ENCODE measurements around the gene THSD4. TPM values are rescaled to one million over a fixed set of nuclear protein-coding genes. Genes with fewer than 3 reads are reported as not detected.

The THSD4 gene
- total RNA-seq, 1 experiment from 2014 or later = 29.0 TPM

- intact Hi-C loops (cut with micrococcal nuclease) = no loop called here
- ChIA-PET CTCF (no interaction called here), POLR2A (ENCODE audit: unreplicated experiment) (no interaction called here)
- TF ChIP-seq EZH2phosphoT487 (IDR thresholded peaks at IDR 0.05; ENCODE audit: borderline replicate concordance, low read length) (no peak), EZH2 (IDR thresholded peaks at IDR 0.05; ENCODE audit: low read length, unreplicated experiment) (no peak)
- no peaks in the 10 kb centered on the region for H3K9me2 ChIP-seq (replicated peaks; ENCODE audit: low read length)
- H4K20me1 ChIP-seq (ENCODE audit: low read length) = no peaks in the 10 kb centered on the region
- DNase-seq (no peak), ATAC-seq (no peak)
- H3K4me3 ChIP-seq (ENCODE audit: low read length) = no peak overlapping the region
- no peaks in the 10 kb centered on the region for H3K27me3 ChIP-seq (ENCODE audit: low read length)
- H3K9ac ChIP-seq (ENCODE audit: low read length) = no peak overlapping the region
- no peak overlapping the region for H3K27ac ChIP-seq (ENCODE audit: low read length)
- peaks cover 22% of the 10 kb centered on the region; the same call in 1 of the 2 replicates for H3K36me3 ChIP-seq (ENCODE audit: low read depth, low read length)
- no peaks in the 10 kb centered on the region for H3F3A ChIP-seq (ENCODE audit: low read length, unreplicated experiment)
- H3K9me3 ChIP-seq (ENCODE audit: low read length) = no peaks in the 10 kb centered on the region
- no peak overlapping the region for H2AFZ ChIP-seq (ENCODE audit: low read length)
- BruUV-seq (replicated peaks) = no TSS peak
- H3K4me1 ChIP-seq (ENCODE audit: insufficient read depth, low read length) = peaks cover 18% of the 10 kb centered on the region
- H3K79me2 ChIP-seq (ENCODE audit: low read length) = peaks cover 51% of the 10 kb centered on the region
- no peak overlapping the region for H3K4me2 ChIP-seq (ENCODE audit: low read length)
These were observed 24.0 kb downstream of the THSD4 start for GRCh38 chr15:71139241-71139640.

DNA sequence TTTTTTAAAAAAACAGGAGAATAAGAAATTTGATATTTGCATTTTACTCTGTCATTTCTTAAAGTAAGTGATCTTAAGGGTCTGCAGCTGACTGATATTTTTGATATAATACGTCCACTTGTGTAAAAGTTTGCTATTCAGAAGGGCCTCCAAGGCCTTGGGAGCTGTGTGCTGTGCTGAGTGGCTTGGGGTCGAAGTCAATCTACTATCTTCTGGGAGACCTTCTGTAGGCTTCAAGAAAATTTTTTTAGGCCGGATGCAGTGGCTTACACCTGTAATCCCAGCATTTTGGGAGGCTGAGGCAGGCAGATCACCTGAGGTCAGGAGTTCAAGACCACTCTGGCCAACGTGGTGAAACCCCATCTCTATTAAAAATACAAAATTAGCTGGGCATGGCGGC is 26.3 kb downstream of the THSD4 start:
- ChIA-PET POLR2A (ENCODE audit: unreplicated experiment) (no interaction called here), CTCF (no interaction called here)
- intact Hi-C loops (cut with micrococcal nuclease) = no loop called here
- no peak overlapping the region for H3K27ac ChIP-seq (ENCODE audit: low read length)
- H3F3A ChIP-seq (ENCODE audit: low read length, unreplicated experiment) = no peaks in the 10 kb centered on the region
- H3K4me2 ChIP-seq (ENCODE audit: low read length) = no peak overlapping the region
- peaks cover 38% of the 10 kb centered on the region for H3K79me2 ChIP-seq (ENCODE audit: low read length)
- no TSS peak for BruUV-seq (replicated peaks)
- ATAC-seq (no peak), DNase-seq (no peak)
- no peak overlapping the region for H3K9ac ChIP-seq (ENCODE audit: low read length)
- H2AFZ ChIP-seq (ENCODE audit: low read length) = no peak overlapping the region
- H3K36me3 ChIP-seq (ENCODE audit: low read depth, low read length) = peaks cover 26% of the 10 kb centered on the region; the same call in 1 of the 2 replicates
- H4K20me1 ChIP-seq (ENCODE audit: low read length) = no peaks in the 10 kb centered on the region
- H3K27me3 ChIP-seq (ENCODE audit: low read length) = no peaks in the 10 kb centered on the region
- no peaks in the 10 kb centered on the region for H3K9me2 ChIP-seq (replicated peaks; ENCODE audit: low read length)
- H3K4me1 ChIP-seq (ENCODE audit: insufficient read depth, low read length) = peaks cover 22% of the 10 kb centered on the region
- H3K9me3 ChIP-seq (ENCODE audit: low read length) = no peaks in the 10 kb centered on the region
- H3K4me3 ChIP-seq (ENCODE audit: low read length) = no peak overlapping the region
- TF ChIP-seq EZH2 (IDR thresholded peaks at IDR 0.05; ENCODE audit: low read length, unreplicated experiment) (no peak), CTCF (conservative IDR thresholded peaks at IDR 0.05; ENCODE audit: low read depth, low read length) (no peak), EZH2phosphoT487 (IDR thresholded peaks at IDR 0.05; ENCODE audit: borderline replicate concordance, low read length) (no peak)

DNA sequence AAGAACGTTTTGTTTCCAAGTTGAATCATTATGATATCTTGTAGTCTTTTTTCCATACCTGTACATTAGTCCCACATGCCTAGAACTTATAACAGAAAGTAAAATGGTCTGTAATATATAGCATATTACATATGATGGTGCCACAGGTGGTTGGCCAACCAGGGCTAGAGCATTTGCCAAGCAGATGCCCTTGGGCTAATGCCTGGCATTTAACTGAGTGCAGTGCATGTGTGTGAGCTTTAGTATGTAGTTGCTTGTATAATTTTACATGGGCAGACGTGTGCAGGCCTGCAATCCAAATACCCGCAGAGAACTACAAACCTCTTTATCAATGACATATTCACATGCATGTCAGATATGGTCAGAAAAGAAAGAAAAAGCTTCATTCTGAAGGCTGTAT is 27.5 kb downstream of the THSD4 start:
- no peak for TF ChIP-seq CTCF (conservative IDR thresholded peaks at IDR 0.05; ENCODE audit: low read depth, low read length)
- TF ChIP-seq EZH2phosphoT487 (IDR thresholded peaks at IDR 0.05; ENCODE audit: borderline replicate concordance, low read length) = no peak
- TF ChIP-seq EZH2 (IDR thresholded peaks at IDR 0.05; ENCODE audit: low read length, unreplicated experiment) = no peak
- Histone ChIP-seq H3K4me3 (ENCODE audit: low read length) (no peak overlapping the region), H3K9me2 (replicated peaks; ENCODE audit: low read length) (no peaks in the 10 kb centered on the region), H2AFZ (ENCODE audit: low read length) (no peak overlapping the region), H3F3A (ENCODE audit: low read length, unreplicated experiment) (no peaks in the 10 kb centered on the region), H3K9me3 (ENCODE audit: low read length) (no peaks in the 10 kb centered on the region), H3K4me2 (ENCODE audit: low read length) (no peak overlapping the region), H3K27ac (ENCODE audit: low read length) (no peak overlapping the region), H4K20me1 (ENCODE audit: low read length) (no peaks in the 10 kb centered on the region), H3K79me2 (ENCODE audit: low read length) (peaks cover 31% of the 10 kb centered on the region), H3K36me3 (ENCODE audit: low read depth, low read length) (peaks cover 24% of the 10 kb centered on the region), H3K9ac (ENCODE audit: low read length) (no peak overlapping the region), H3K4me1 (ENCODE audit: insufficient read depth, low read length) (peaks cover 12% of the 10 kb centered on the region), H3K27me3 (ENCODE audit: low read length) (no peaks in the 10 kb centered on the region)
- CTCF ChIA-PET = no interaction called here
- BruUV-seq (replicated peaks) = no TSS peak
- intact Hi-C loops (cut with micrococcal nuclease) = no loop called here
- POLR2A ChIA-PET (ENCODE audit: unreplicated experiment) = no interaction called here
- DNase-seq (no peak), ATAC-seq (no peak)
